ENCODE measurements around the gene GNB1. TPM values are rescaled to one million over a fixed set of nuclear protein-coding genes. Genes with fewer than 3 reads are reported as not detected.

Gene GNB1
- total and polyA plus RNA-seq, 5 experiments from 2014 or later: 45.9 to 232 (median 107) TPM

DNA sequence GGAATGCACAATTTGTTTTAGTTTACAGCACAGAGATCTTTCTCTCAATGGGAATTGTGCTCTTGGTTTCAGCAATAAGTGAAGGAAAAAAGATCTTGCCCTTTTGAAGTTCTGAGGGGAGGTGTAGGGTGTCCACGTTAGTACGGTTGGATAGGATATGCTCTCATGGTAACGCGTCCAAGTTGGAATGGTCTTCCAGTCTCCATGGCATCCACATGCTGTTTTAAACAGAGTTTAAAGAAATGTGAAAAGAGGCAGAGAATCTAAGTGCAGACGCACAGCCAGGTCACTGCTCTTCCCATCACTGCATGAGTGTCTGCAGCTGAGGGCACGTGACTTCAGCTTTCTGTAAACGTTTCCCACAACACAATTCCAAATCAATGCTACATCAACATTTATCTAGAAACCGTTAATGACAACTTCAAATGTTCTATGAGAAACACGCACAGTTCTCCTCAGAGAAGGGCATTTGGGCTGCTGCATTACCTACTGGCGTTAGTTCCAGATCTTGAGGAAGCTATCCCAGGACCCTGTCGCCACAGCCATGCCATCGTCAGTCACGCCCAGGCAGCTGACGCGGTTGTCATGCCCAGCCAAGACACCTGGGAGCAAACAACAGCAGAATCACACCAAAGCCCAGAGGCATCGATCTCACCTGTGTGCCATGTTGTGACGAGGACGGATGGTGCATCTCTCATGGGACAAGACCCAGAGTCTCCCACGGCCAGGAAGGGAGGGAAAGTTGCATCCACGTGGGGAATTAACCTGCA lies 103.9 kb downstream of the GNB1 start:
- H3K4me1 Mint-ChIP-seq: peaks cover 4 to 19% (median 12%) of the 10 kb centered on the region in 4 donors
- no peak overlapping the region for H3K4me3 Mint-ChIP-seq
- ATAC-seq (no peak), DNase-seq (no peak)
- H3K27ac Mint-ChIP-seq: peak overlapping the region in 3 of 10 donors; percentile 27 to 48 (median 45)
- POLR2A ChIA-PET: interaction anchor here (0.7 kb wide), 1 partner anchor 1752 kb away, joined by 4 read pairs; no protein-coding TSS in a partner anchor
- H3K27me3 Mint-ChIP-seq: no peaks in the 10 kb centered on the region
- H3K36me3 Mint-ChIP-seq: peaks cover 6 to 72% (median 9%) of the 10 kb centered on the region in 3 donors
- H3K9me3 Mint-ChIP-seq: no peaks in the 10 kb centered on the region

DNA sequence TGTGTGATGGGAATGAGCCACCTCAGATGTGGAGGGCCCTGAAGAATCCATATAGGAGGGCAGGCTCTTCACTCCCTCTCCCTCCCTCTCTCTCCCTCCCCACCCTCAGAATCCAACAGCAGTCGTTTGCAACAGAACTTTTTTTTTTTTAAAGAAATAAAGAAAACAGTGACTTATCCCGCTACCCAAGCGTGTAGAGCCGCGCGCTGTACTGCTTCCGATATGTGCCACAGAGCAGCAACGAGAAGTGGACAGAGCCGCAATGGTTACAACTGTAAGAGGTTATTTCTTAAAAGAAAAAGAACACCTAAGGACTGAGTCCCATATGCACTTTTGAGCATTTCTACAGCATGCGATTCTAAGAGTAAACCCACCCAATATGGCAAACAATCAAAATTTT lies 105.2 kb downstream of the GNB1 start:
- Mint-ChIP-seq H3K4me1 (peaks cover 10 to 32% (median 25%) of the 10 kb centered on the region in 4 donors), H3K27ac (peak overlapping the region in 3 of 10 donors; percentile 26 to 52 (median 46)), H3K9me3 (no peaks in the 10 kb centered on the region), H3K27me3 (no peaks in the 10 kb centered on the region), H3K4me3 (no peak overlapping the region), H3K36me3 (peaks cover 6 to 61% (median 9%) of the 10 kb centered on the region in 3 donors)
- POLR2A ChIA-PET: no interaction called here
- ATAC-seq: no peak
- DNase-seq: no peak

DNA sequence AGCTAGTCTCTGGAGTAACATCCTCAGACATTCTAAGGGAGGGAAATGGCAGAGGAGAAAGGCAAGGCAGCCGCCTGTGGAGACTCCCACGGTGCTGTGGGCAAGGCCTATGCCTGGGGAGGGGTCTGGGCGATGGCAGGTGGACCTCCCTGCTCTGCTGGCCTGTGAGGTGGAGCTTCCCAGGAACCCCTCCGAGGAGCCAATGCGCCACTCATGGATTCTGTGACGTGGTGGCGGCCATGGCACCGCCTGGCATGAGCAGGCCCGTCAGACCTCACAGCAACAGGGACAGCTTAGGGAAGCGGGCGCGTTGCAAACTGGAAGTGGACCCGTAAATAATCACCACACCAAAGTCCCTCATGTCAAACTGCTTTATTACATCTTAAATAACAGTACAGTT lies 106.0 kb downstream of the GNB1 start:
- Mint-ChIP-seq H3K27me3 (no peaks in the 10 kb centered on the region), H3K4me3 (no peak overlapping the region), H3K4me1 (peaks cover 16 to 39% (median 33%) of the 10 kb centered on the region in 4 donors), H3K36me3 (peaks cover 6 to 54% (median 9%) of the 10 kb centered on the region in 3 donors), H3K27ac (peak overlapping the region in 4 of 10 donors; percentile 6 to 62 (median 52)), H3K9me3 (no peaks in the 10 kb centered on the region)
- POLR2A ChIA-PET: interaction anchor here (0.7 to 1.1 kb wide), 2 partner anchors 16 to 443 kb away, joined by 4 to 5 read pairs; partner anchors contain the start of gene SKI
- no peak for DNase-seq
- ATAC-seq: no peak

DNA sequence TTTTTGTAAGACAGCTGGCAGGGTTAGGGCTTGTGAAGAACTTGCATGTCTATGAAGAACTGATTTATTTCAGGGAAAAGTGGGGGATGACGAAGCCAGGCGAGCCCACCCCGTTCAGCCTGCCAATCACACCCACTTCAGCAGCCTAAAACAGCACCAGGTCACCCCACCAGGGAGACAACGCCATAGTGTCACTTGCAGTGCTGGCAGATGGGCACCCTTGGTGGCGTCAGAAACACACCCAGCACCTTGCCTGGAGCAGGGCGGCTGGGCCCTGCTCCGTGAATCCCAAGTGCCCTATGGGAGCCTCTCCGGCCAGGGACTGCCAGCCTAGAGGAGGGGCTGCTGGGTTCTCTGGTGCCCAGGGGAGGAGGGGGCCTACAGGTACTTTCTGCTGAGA lies 107.6 kb downstream of the GNB1 start:
- no peak for ATAC-seq
- POLR2A ChIA-PET: interaction anchor here (0.6 kb wide), 1 partner anchor 176 kb away, joined by 3 read pairs; no protein-coding TSS in a partner anchor
- H3K27me3 Mint-ChIP-seq: no peaks in the 10 kb centered on the region

DNA sequence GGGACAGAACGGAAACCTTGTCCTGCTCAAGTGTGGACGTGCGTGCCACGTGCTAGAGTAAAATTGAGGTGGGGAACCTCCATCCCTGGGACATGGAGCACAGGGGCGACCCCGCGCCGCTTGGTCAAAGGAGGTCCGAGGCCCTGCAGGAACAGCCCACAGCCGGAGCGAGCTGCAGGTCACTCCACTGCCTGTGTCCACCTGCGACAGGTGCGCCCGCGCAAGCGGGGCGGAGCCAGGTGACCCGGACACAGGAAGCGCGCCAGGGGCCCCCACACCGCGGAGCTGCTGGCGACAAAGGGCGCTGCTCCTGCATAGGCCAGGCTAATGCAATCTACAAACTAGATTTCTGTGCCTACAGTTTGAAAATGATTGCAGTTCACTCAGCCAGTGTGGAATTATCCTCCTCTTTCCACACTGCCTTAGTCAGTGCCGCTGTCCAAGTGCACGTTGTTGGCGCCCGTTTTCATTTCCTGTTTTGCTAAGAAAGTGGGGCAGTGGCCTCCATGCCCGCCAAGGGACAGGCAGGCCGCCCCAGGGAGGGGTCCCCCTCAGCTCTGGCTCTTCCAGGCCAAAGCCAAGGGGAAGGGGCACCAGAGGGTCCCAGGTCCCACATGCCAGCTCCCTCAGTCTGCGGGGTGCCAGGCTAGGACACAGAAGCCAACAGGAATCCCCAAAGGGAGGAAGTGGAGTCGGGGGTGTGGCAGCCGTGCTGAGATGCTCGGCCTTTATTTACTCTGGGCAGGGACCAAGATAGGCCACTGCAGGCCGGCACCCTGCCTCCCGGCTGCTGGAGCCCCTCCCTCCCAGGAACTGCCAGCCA lies 108.3 kb downstream of the GNB1 start:
- ATAC-seq (no peak), DNase-seq (peak in 3 of 10 donors; percentile 13 to 25 (median 17))
- POLR2A ChIA-PET: no interaction called here
- Mint-ChIP-seq H3K4me3 (peak overlapping the region; percentile 37 to 74 (median 58)), H3K36me3 (peaks cover 6 to 31% (median 7%) of the 10 kb centered on the region in 3 donors), H3K4me1 (peaks cover 21 to 52% (median 43%) of the 10 kb centered on the region in 4 donors), H3K9me3 (no peaks in the 10 kb centered on the region), H3K27me3 (no peaks in the 10 kb centered on the region), H3K27ac (peak overlapping the region; percentile 68 to 93 (median 90))

More for the DNA sequence above, 107.6 kb downstream of the GNB1 start:
- H3K9me3 Mint-ChIP-seq: no peaks in the 10 kb centered on the region
- H3K36me3 Mint-ChIP-seq: peaks cover 6 to 38% (median 7%) of the 10 kb centered on the region in 3 donors
- H3K4me1 Mint-ChIP-seq: peaks cover 21 to 50% (median 42%) of the 10 kb centered on the region in 4 donors
- no peak for DNase-seq
- H3K27ac Mint-ChIP-seq: peak overlapping the region; percentile 68 to 93 (median 90)
- peak overlapping the region; percentile 37 to 83 (median 64) for H3K4me3 Mint-ChIP-seq

DNA sequence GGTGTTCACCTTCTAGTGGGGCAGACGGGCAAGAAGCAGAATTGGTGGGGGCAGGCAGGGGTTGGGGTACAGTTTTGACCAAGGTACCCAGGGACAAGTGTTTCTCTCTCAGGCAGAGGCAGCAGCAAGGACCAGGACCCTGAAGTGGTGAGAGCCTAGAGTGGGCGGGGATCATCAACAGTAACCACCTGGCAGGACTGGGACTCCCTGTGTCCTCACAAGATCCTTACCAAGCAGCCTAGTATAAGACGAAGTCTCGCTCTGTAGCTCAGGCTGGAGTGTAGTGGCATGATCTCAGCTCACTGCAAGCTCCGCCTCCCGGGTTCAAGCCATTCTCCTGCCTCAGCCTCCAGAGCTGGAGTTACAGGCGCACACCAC lies 109.4 kb downstream of the GNB1 start:
- Mint-ChIP-seq H3K4me1 (peaks cover 25 to 61% (median 53%) of the 10 kb centered on the region in 4 donors), H3K27me3 (no peaks in the 10 kb centered on the region), H3K27ac (peak overlapping the region; percentile 85 to 98 (median 95)), H3K36me3 (peaks cover under 1 to 20% (median 4%) of the 10 kb centered on the region in 3 donors), H3K9me3 (no peaks in the 10 kb centered on the region), H3K4me3 (peak overlapping the region; percentile 38 to 93 (median 74))
- ATAC-seq (no peak), DNase-seq (peak in 1 of 10 donors; percentile 2)
- POLR2A ChIA-PET: interaction anchor here (0.6 kb wide), 1 partner anchor 769 kb away, joined by 5 read pairs; no protein-coding TSS in a partner anchor

DNA sequence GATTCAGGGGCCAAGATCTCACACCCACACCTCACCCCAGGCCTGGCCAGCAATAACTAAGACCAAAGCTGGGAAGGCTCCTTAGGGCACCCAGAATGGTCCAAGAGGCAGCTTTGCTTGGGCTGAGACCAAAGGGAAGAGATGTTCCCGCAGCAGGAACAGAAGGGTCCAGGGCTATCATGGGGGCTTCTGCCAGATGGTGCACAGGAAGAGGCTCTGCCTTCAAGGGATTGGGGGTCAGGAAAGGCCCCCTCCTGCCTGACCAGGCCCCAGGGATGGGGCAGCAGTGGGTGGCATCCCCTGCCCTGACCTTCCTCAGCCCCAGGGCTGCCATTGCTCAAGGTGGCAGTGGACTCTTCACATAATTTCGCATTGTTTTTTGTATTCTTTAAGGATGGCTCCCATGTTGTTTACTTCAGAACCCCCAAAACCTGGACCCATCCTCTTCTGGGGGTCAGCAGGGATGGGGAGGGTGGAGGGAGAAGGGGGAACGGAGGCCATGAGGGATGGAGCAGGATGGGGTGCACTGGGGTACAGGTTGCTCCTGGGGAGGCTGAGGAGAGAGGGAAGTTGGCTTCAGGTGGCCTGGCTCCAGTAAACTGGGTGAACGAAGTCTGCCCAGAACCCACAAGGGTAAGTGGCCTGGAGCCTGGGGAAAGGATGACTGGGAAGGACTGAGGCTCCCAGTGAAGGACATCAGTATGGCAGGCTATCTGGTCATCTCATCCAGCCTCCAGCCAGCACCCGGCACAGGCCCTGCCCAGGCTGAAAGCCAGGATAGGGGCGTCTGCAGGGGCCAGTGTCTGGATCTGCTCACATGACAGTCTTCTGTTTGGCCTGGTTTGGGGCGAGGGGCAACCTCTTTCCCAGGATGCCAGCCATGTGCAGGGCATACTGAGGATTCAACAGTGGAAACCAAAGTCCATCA lies 110.0 kb downstream of the GNB1 start:
- no peak for DNase-seq
- no peaks in the 10 kb centered on the region for H3K27me3 Mint-ChIP-seq
- H3K4me1 Mint-ChIP-seq: peaks cover 29 to 67% (median 59%) of the 10 kb centered on the region in 4 donors
- H3K9me3 Mint-ChIP-seq: no peaks in the 10 kb centered on the region
- ATAC-seq: no peak
- POLR2A ChIA-PET: interaction anchor here (0.6 to 2.5 kb wide), 12 partner anchors 10 to 768 kb away, joined by 3 to 22 read pairs (median 5); partner anchors contain the start of genes CCNL2, CDK11A, GNB1 and MIB2
- peak overlapping the region; percentile 87 to 98 (median 95) for H3K27ac Mint-ChIP-seq
- H3K4me3 Mint-ChIP-seq: peak overlapping the region; percentile 76 to 93 (median 88)
- peaks cover 0 to 14% (median 0%) of the 10 kb centered on the region in 3 donors for H3K36me3 Mint-ChIP-seq

DNA sequence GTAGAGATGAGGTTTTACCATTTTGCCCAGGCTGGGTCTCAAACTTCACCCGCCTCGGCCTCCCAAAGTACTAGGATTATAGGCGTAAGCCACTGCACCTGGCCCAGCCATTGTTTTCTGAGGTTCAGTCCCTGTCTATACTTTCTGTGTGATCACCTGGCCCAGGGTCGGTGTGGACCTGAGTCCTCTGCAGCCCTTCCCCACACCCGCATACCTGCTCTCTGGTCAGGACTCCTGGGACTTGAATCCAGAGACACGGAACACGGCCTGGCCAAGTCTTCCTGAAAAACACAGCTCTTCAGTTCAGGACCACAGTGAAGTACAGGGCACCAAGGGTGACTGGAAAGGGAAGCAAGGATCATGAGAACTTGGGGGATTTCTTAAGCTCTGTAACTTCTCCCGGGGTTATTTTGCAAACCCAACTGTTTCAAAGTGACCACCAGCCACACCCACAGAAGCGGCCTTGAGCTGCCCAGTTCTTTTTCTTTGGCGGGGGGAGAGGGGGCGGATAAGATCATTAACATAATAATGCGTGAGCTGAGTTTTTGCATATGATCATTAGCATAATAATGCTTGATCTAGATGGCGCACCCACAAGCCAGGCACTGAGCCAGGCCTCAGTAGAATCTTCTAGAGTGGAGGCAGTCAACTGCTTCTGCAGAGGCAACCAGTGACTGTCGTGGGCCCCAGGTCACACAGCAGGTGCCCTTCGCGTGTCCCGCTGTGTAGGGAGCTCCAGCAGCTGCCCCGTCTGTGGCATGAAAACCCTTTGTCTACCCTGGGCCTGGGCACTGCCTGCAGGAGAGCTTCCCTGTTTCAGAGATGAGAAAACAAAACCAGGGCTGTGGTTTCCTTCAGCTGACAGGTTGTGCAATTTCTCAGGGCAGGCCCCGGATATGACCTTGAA lies 110.9 kb downstream of the GNB1 start:
- Mint-ChIP-seq H3K36me3 (peaks cover 0 to 4% (median 0%) of the 10 kb centered on the region in 3 donors), H3K27ac (peak overlapping the region; percentile 87 to 98 (median 95)), H3K27me3 (no peaks in the 10 kb centered on the region), H3K4me1 (peaks cover 32 to 76% (median 68%) of the 10 kb centered on the region in 4 donors), H3K4me3 (peak overlapping the region; percentile 76 to 93 (median 88)), H3K9me3 (no peaks in the 10 kb centered on the region)
- POLR2A ChIA-PET: interaction anchor here (0.5 to 2.5 kb wide), 14 partner anchors 9 to 381 kb away, joined by 3 to 22 read pairs (median 5); partner anchors contain the start of genes CCNL2, CDK11A, GNB1 and MIB2
- ATAC-seq (peak; percentile 32 to 50), DNase-seq (peak in 9 of 10 donors; percentile 34 to 80 (median 56))

DNA sequence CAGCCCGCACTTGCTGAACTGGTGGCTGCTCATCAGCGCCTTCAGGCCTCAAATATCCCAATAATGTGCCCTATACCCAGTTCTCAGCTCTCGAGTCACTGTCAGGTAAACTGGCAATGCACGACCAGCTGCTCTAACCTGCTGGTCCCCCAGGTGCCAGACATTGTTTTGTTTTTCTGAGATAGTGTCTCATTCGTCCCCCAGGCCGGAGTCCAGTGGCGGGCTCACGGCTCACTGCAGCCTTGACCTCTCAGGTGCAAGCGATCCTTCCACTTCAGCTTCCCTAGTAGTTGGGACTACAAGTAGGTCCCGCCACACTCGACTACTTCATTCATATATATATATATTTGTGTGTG lies 111.6 kb downstream of the GNB1 start:
- no peaks in the 10 kb centered on the region for H3K36me3 Mint-ChIP-seq
- ATAC-seq (no peak), DNase-seq (peak in 1 of 10 donors; percentile 11)
- H3K27ac Mint-ChIP-seq: peak overlapping the region; percentile 87 to 98 (median 95)
- no peaks in the 10 kb centered on the region for H3K27me3 Mint-ChIP-seq
- H3K4me3 Mint-ChIP-seq: peak overlapping the region; percentile 76 to 93 (median 88)
- POLR2A ChIA-PET: interaction anchor here (0.7 to 2.5 kb wide), 6 partner anchors 11 to 165 kb away, joined by 3 to 22 read pairs (median 4); partner anchors contain the start of genes MIB2 and SLC35E2B
- H3K9me3 Mint-ChIP-seq: no peaks in the 10 kb centered on the region
- H3K4me1 Mint-ChIP-seq: peaks cover 32 to 74% (median 70%) of the 10 kb centered on the region in 4 donors

DNA sequence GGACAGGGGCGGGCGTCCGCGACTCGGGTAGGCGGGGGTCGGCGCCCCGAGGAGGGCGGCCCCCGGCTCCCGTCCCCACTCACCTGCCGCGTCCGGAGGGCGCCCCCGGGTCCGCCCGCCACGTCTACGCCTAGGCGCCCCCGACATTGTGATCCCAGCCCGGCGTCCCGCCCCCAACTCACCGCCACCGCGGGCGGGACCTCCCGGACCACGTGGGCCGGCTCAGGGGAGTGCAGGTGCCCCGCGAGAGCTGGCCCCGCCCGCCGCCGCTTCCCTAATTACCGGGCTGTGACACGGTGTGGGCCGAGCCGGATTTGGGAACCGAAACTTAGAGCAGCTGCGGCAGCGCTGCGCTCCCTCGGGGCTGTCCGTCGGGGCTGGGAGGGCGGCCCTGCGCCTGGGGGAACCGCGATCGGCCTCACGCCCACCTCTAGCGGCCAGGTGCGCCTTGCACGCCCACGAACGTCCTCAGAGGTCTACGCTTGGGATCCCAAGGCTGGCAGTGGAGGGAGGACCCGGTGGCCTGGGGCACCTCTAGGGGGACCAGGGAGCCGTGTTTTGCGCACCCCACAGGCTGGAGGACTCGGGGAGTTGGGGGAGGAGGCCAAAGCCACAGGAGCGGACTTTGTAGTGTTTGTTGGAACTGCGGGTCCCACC lies 112.1 kb downstream of the GNB1 start:
- ATAC-seq (peak; percentile 63 to 66), DNase-seq (peak; percentile 51 to 88 (median 74))
- H3K4me1 Mint-ChIP-seq: peaks cover 32 to 74% (median 70%) of the 10 kb centered on the region in 4 donors
- H3K36me3 Mint-ChIP-seq: no peaks in the 10 kb centered on the region
- H3K4me3 Mint-ChIP-seq: peak overlapping the region; percentile 76 to 93 (median 88)
- H3K9me3 Mint-ChIP-seq: no peaks in the 10 kb centered on the region
- no peaks in the 10 kb centered on the region for H3K27me3 Mint-ChIP-seq
- H3K27ac Mint-ChIP-seq: peak overlapping the region; percentile 87 to 98 (median 95)
- POLR2A ChIA-PET: interaction anchor here (0.7 to 2.5 kb wide), 6 partner anchors 11 to 164 kb away, joined by 3 to 22 read pairs (median 4); partner anchors contain the start of genes MIB2 and SLC35E2B
